DND-41 (cell line): ENCODE measurements around the gene EIF4H.

ENCODE experiments used
- ATAC-seq: fragments of 200-7000 bp; cut with Tn5 transposase; 3 replicates; pipeline ENCODE4 v1.9.1; 2021; ENCODE audit warnings: low read depth; ENCODE audit not compliant: insufficient read depth
- DNase-seq: peaks from one replicate; pipeline ENCODE4 v3.0.0-alpha.2; 2020
- H2AFZ ChIP-seq: 2 replicates; pipeline ENCODE4 v1.6.0; 2012; ENCODE audit warnings: low read depth, low read length
- H3K27ac ChIP-seq: 2 replicates; pipeline ENCODE4 v1.5.1; 2012; ENCODE audit warnings: low read length, inconsistent platforms
- H3K27me3 ChIP-seq: fragments of 200-600 bp; sonication (generic); 2 replicates; pipeline ENCODE4 v1.6.0; 2012; ENCODE audit warnings: low read length, mild to moderate bottlenecking, inconsistent platforms; ENCODE audit not compliant: insufficient read depth, poor library complexity
- H3K36me3 ChIP-seq: 2 replicates; pipeline ENCODE4 v1.5.1; 2012; ENCODE audit warnings: low read length, inconsistent platforms; ENCODE audit not compliant: insufficient read depth
- H3K4me1 ChIP-seq: 2 replicates; pipeline ENCODE4 v1.5.1; 2012; ENCODE audit warnings: mild to moderate bottlenecking, low read length; ENCODE audit not compliant: insufficient read depth
- H3K4me2 ChIP-seq: 2 replicates; pipeline ENCODE4 v1.6.0; 2012; ENCODE audit warnings: mild to moderate bottlenecking, moderate library complexity, low read length, inconsistent platforms; ENCODE audit not compliant: insufficient read depth
- H3K4me3 ChIP-seq, 2 experiments: fragments of 200-600 bp in 1 of 2; shearing (Covaris generic) in 1 of 2; 2 replicates each; pipeline ENCODE4 v1.5.1; 2012 to 2016; ENCODE audit warnings: inconsistent platforms in 2 of 2, low read length in 2 of 2, mild to moderate bottlenecking in 2 of 2, low read depth in 1 of 2, moderate library complexity in 1 of 2
- H3K79me2 ChIP-seq: 2 replicates; pipeline ENCODE4 v1.6.0; 2012; ENCODE audit warnings: low read length, inconsistent platforms; ENCODE audit not compliant: insufficient read depth
- H3K9ac ChIP-seq: 2 replicates; pipeline ENCODE4 v1.6.0; 2012; ENCODE audit warnings: low read depth, mild to moderate bottlenecking, inconsistent platforms, low read length, moderate library complexity
- H3K9me3 ChIP-seq: 2 replicates; pipeline ENCODE4 v1.5.1; 2012; ENCODE audit warnings: low read length, moderate library complexity, mild to moderate bottlenecking, inconsistent platforms; ENCODE audit not compliant: insufficient read depth, severe bottlenecking
- H4K20me1 ChIP-seq: 2 replicates; pipeline ENCODE4 v1.6.0; 2012; ENCODE audit warnings: low read length; ENCODE audit not compliant: insufficient read depth
- CTCF ChIP-seq: IDR thresholded peaks from 2 replicates; pipeline ENCODE4 v1.5.1; 2012; ENCODE audit warnings: borderline replicate concordance, low read length, moderate library complexity, mild to moderate bottlenecking; ENCODE audit not compliant: poor library complexity, severe bottlenecking; ENCODE audit errors: extremely low read depth
- EZH2 ChIP-seq: IDR thresholded peaks from 3 replicates; pipeline ENCODE4 v1.6.1; 2012; ENCODE audit warnings: borderline replicate concordance, low read depth, mild to moderate bottlenecking, moderate library complexity, low read length, inconsistent platforms; ENCODE audit not compliant: severe bottlenecking

Gene EIF4H

DNA sequence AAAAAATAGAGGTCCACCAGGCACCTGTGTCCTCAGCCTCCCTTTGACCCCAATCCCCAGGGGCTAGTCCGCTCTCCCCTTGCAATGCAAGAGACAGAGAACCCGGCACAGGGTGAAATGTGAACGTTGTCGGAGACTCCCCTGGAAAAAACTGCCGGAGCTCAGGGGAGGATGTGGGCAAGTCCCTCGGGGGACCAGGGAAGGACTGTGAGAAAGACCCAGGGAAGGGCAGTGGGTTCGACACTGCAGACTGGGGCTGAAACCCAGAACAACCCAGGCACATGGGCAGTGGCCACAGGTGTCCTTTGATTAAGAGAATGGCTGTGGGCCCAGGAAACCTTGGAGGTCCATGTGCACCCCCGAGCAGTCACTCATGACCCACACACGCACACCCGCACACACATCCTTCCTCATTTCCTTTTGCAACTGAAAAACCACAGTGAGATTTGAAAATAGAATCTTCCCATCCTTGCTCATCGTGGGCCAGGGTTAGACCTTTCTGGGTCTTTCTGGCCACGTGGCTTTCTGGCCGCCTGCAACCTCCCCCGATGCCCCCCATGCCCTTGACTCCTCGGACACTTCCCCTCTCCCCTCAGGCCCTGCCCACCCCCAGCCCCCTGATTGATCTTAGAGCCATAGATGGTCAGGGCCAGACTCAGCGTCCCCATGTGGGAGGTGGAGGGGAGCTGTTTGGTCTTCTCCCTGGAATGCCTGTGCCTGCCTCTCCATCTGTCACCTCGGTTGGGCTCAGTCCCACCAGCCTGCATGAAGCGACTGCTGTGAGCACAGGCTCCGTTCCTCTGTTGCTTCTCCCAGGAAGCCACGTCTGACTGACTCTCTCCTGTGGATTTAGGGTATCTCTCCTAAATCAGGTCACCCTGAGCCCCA, 43.5 kb downstream of the EIF4H start:
- Histone ChIP-seq H3K27ac (peak overlapping the region; percentile 99), H3K4me1 (peaks cover 65% of the 10 kb centered on the region), H3K4me2 (peak overlapping the region; percentile 50), H3K36me3 (no peaks in the 10 kb centered on the region), H2AFZ (peak overlapping the region; percentile 65), H3K4me3 (peak overlapping the region in 1 of 2 experiments; percentile 14; a peak in 1 of 4 replicates), H3K9ac (peak overlapping the region; percentile 65), H3K79me2 (no peaks in the 10 kb centered on the region), H3K27me3 (no peaks in the 10 kb centered on the region), H4K20me1 (no peaks in the 10 kb centered on the region), H3K9me3 (no peaks in the 10 kb centered on the region)
- peak; percentile 93 for DNase-seq
- TF ChIP-seq CTCF: no peak
- TF ChIP-seq EZH2: no peak
- ATAC-seq: peak; percentile 82

DNA sequence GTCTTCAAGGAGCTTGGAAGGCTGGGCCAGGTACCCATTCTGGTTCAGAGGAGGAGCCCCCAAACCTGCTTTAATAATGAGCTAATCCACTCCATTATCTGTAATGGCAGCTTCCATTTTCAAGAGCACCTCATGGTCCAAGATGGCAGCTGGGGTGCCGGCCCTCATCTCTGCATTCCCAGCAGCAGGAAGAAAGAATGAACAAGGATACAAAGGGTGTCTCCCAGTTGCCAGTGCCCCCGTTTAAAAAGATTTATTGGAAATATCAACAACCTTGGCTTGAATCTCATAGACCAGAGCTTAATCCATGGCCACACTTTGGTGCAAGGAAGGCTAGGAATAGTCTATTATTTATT, 44.2 kb downstream of the EIF4H start:
- Histone ChIP-seq H3K4me2 (peak overlapping the region; percentile 50; the same call in 1 of the 2 replicates), H3K4me3 (no peak overlapping the region; a peak in 1 of 4 replicates), H3K27ac (peak overlapping the region; percentile 99), H2AFZ (peak overlapping the region; percentile 65), H3K79me2 (no peaks in the 10 kb centered on the region), H3K9ac (peak overlapping the region; percentile 65), H3K36me3 (no peaks in the 10 kb centered on the region), H3K4me1 (peaks cover 65% of the 10 kb centered on the region), H4K20me1 (no peaks in the 10 kb centered on the region), H3K9me3 (no peaks in the 10 kb centered on the region), H3K27me3 (no peaks in the 10 kb centered on the region)
- no peak for DNase-seq
- TF ChIP-seq EZH2 (no peak), CTCF (no peak)
- no peak for ATAC-seq

- no peaks in the 10 kb centered on the region for H4K20me1 ChIP-seq
- H3K36me3 ChIP-seq: peaks cover 4% of the 10 kb centered on the region; the same call in 1 of the 2 replicates
- DNase-seq: no peak
- peaks cover 65% of the 10 kb centered on the region for H3K4me1 ChIP-seq
- H3K27ac ChIP-seq: peak overlapping the region; percentile 95
- H3K9ac ChIP-seq: peak overlapping the region; percentile 32
- H3K79me2 ChIP-seq: no peaks in the 10 kb centered on the region
- no peaks in the 10 kb centered on the region for H3K9me3 ChIP-seq
- no peak overlapping the region for H2AFZ ChIP-seq
- TF ChIP-seq EZH2: no peak
- TF ChIP-seq CTCF: no peak
- no peaks in the 10 kb centered on the region for H3K27me3 ChIP-seq
- H3K4me2 ChIP-seq: no peak overlapping the region
- H3K4me3 ChIP-seq: no peak overlapping the region
- ATAC-seq: no peak
These were observed 45.3 kb downstream of the EIF4H start for GRCh38 chr7:74219416-74219815.
